ENCODE results near the gene PRKAR1B. TPM values are rescaled to one million over a fixed set of nuclear protein-coding genes. Genes with fewer than 3 reads are reported as not detected.

The PRKAR1B gene
- total RNA-seq, 1 donor from 2014 or later = 14.2 TPM

DNA sequence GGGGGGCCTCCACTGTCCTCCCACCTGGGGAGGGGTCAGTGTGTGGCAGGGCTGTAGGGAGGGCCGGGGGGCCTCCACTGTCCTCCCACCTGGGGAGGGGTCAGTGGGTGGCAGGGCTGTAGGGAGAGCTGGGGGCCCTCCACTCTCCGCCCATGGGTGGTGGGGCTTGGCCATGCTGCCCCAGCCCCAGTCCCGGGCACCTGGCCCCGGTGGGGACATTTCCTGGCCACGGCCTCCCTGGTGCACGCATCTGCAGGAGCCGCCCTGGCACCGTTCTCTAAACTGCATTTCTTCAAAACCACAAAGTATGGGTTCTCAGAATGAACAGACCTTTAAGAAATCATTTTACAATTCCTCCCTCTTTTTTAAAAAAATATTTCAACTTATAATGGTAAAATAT, 118.1 kb downstream of the PRKAR1B start:
- intact Hi-C loops (cut with micrococcal nuclease) = no loop called here
- TF ChIP-seq, protein P1, sequence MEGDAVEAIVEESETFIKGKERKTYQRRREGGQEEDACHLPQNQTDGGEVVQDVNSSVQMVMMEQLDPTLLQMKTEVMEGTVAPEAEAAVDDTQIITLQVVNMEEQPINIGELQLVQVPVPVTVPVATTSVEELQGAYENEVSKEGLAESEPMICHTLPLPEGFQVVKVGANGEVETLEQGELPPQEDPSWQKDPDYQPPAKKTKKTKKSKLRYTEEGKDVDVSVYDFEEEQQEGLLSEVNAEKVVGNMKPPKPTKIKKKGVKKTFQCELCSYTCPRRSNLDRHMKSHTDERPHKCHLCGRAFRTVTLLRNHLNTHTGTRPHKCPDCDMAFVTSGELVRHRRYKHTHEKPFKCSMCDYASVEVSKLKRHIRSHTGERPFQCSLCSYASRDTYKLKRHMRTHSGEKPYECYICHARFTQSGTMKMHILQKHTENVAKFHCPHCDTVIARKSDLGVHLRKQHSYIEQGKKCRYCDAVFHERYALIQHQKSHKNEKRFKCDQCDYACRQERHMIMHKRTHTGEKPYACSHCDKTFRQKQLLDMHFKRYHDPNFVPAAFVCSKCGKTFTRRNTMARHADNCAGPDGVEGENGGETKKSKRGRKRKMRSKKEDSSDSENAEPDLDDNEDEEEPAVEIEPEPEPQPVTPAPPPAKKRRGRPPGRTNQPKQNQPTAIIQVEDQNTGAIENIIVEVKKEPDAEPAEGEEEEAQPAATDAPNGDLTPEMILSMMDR (IDR thresholded peaks at IDR 0.05; ENCODE audit: borderline replicate concordance) = no peak
- no peak overlapping the region for H3K27ac ChIP-seq (replicated peaks)
- H3K27me3 ChIP-seq (ENCODE audit: low read depth) = no peaks in the 10 kb centered on the region
- H3K9me3 ChIP-seq (replicated peaks) = no peaks in the 10 kb centered on the region
- peaks cover 3% of the 10 kb centered on the region for H3K36me3 ChIP-seq
- H3K4me1 ChIP-seq = peaks cover 40% of the 10 kb centered on the region
- H3K4me3 ChIP-seq = no peak overlapping the region
- DNase-seq = no peak

DNA sequence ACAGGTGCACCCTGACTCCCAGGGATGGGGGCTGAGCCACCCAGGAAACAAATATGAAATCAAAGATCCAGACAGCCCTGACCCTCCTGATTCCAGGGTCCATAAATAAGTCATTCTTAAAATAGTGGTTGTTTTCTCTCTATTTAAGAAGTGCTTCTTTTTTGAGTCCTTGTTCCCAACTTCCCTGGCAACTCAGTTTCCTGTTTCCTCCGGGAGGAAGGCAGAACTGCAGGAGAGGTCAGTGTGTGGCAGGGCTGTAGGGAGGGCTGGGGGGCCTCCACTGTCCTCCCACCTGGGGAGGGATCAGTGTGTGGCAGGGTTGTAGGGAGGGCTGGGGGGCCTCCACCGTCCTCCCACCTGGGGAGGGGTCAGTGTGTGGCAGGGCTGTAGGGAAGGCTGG, 118.7 kb downstream of the PRKAR1B start:
- Histone ChIP-seq H3K4me3 (no peak overlapping the region), H3K9me3 (replicated peaks) (no peaks in the 10 kb centered on the region), H3K27me3 (ENCODE audit: low read depth) (no peaks in the 10 kb centered on the region), H3K36me3 (peaks cover 3% of the 10 kb centered on the region), H3K4me1 (peaks cover 44% of the 10 kb centered on the region), H3K27ac (replicated peaks) (peak overlapping the region; percentile 50)
- TF ChIP-seq, protein P1 (IDR thresholded peaks at IDR 0.05; ENCODE audit: borderline replicate concordance) = no peak
- no peak for DNase-seq
- intact Hi-C loops (cut with micrococcal nuclease) = no loop called here

DNA sequence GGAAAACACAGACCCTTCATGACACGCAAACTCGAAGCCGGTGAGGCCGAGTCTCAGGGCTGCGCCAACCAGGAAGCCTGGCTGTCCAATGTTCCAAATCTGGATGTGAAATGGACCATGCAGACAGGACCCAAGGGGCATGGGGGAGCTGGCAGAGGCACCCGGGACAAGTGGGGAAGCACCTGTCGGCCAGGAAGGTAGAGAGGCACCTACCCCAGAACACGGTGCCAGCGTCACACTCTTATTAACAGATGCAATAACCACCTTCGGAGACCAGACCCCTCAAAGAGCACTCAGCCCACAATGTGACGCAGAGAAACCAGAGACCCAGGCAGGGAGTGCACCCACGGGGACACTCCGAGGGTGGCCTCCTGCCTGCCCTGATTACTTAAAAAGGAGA, 119.1 kb downstream of the PRKAR1B start:
- no peak for DNase-seq
- intact Hi-C loops (cut with micrococcal nuclease) = no loop called here
- TF ChIP-seq, protein P1 (IDR thresholded peaks at IDR 0.05; ENCODE audit: borderline replicate concordance) = no peak
- Histone ChIP-seq H3K4me3 (no peak overlapping the region), H3K4me1 (peaks cover 49% of the 10 kb centered on the region), H3K27me3 (ENCODE audit: low read depth) (no peaks in the 10 kb centered on the region), H3K36me3 (peaks cover 3% of the 10 kb centered on the region), H3K9me3 (replicated peaks) (no peaks in the 10 kb centered on the region), H3K27ac (replicated peaks) (peak overlapping the region; percentile 50)

DNA sequence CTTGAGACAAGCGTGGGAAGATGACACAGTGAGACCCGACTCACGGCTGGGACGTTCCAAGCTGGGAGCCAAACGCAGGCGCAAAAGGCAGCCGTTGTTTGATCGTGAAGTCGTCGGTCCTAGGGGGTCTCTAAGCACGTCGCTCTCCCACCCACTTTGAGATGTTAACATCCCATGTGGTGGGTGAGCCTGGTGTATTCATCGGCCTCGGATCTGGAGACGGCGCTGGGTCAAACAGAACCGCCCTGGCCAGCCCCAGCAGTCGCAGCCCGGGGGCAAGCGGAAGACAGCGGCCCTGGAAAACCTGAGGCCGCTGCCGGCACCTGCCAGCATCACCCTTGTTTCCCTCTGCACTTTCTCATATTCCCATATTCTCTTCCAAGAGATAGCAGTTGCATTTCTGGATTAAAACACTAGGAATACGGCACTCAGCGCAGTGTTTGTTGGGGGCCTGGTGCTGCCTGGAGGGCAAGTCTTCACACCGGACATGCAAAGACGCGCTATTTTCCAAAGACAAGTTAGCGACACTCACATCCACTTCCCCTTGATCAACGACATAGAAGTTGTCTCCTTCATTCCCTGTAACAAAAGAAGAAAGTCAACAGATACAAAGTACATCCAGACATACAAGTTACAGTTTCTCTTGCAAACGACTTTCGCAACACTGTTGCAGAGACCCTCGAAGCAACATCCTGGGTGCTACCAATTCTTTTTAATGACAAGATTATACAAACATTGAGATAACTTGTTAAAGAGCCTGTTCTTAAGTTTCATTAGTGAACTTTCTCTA, 121.2 kb downstream of the PRKAR1B start:
- no peak overlapping the region for H3K27ac ChIP-seq (replicated peaks)
- H3K4me1 ChIP-seq = peaks cover 63% of the 10 kb centered on the region
- DNase-seq = no peak
- intact Hi-C loops (cut with micrococcal nuclease) = no loop called here
- no peaks in the 10 kb centered on the region for H3K9me3 ChIP-seq (replicated peaks)
- no peak overlapping the region for H3K4me3 ChIP-seq
- no peaks in the 10 kb centered on the region for H3K27me3 ChIP-seq (ENCODE audit: low read depth)
- TF ChIP-seq, protein P1 (IDR thresholded peaks at IDR 0.05; ENCODE audit: borderline replicate concordance) = no peak
- peaks cover 3% of the 10 kb centered on the region for H3K36me3 ChIP-seq

DNA sequence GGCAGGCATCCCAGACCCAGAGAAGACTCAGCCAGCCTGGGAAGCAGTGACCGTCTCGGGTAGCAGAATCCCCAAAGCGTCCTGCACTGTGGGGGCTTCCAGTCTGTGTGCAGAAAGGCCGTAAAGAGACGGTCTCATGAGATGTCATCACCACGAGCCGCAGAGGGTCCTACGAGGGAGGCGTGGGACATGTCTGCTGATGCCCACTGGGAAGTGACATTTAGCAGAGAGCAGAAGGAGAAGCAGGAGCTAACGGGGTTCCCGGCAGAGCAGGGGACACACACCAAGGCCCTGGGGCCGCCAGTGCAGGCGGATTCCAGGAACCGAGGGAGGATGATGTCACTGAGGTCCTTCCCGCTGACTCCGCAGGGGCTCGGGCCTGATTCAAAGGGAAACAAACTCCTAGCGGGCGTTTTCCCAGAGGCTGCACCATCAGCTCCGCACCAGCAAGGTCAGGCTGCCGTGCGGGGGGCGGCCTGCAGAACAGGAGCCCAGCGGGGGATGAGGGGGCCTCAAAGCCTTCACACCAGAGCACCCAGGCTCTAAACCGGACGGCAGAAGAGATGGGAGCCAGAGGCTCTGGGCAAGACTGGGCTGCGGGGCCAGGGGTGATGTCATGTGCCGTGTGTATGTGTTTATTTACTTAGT, 122.1 kb downstream of the PRKAR1B start:
- intact Hi-C loops (cut with micrococcal nuclease) = no loop called here
- Histone ChIP-seq H3K4me1 (peaks cover 56% of the 10 kb centered on the region), H3K27ac (replicated peaks) (peak overlapping the region; percentile 85), H3K36me3 (peaks cover 3% of the 10 kb centered on the region), H3K4me3 (peak overlapping the region; percentile 44), H3K27me3 (ENCODE audit: low read depth) (no peaks in the 10 kb centered on the region), H3K9me3 (replicated peaks) (no peaks in the 10 kb centered on the region)
- no peak for DNase-seq
- TF ChIP-seq, protein P1 (IDR thresholded peaks at IDR 0.05; ENCODE audit: borderline replicate concordance) = no peak

All from left ventricle myocardium inferior (tissue), 1 donor.